ENCODE data around the gene LSM10. TPM values are rescaled to one million over a fixed set of nuclear protein-coding genes. Genes with fewer than 3 reads are reported as not detected.

Gene LSM10
- total RNA-seq, 1 experiment from 2014 or later, result 42.2 TPM

- no peak within 1 kb of the TSS for H3K23ac ChIP-seq (ENCODE audit: insufficient read length, low read depth, low read length)
- H4K20me1 ChIP-seq (ENCODE audit: control insufficient read depth, insufficient read depth, insufficient read length), result no peaks in the 10 kb centered on the region
- no peak within 1 kb of the TSS for H2AFZ ChIP-seq (ENCODE audit: low read length)
- H3K27me3 ChIP-seq (ENCODE audit: insufficient read depth, low read length), result no peaks in the 10 kb centered on the region
- peak within 1 kb of the TSS; percentile 38 for H2BK5ac ChIP-seq (ENCODE audit: insufficient read length, low read length)
- peak within 1 kb of the TSS; percentile 18 for H2BK12ac ChIP-seq (ENCODE audit: insufficient read length, low read depth, low read length)
- H4K91ac ChIP-seq (ENCODE audit: insufficient read length, low read depth, low read length), result no peak within 1 kb of the TSS
- H3K4me2 ChIP-seq (ENCODE audit: insufficient read depth, insufficient read length, low read length), result peak within 1 kb of the TSS; percentile 82
- peaks cover 5% of the 10 kb centered on the region; the same call in 1 of the 2 replicates for H3K4me1 ChIP-seq (ENCODE audit: insufficient read depth, low read length)
- H2AK5ac ChIP-seq (ENCODE audit: insufficient read length, low read length), result no peak within 1 kb of the TSS
- H3K18ac ChIP-seq (ENCODE audit: insufficient read length, low read depth, low read length), result peak within 1 kb of the TSS; percentile 85
- H2BK15ac ChIP-seq (ENCODE audit: low read depth, low read length), result no peak within 1 kb of the TSS
- H3K56ac ChIP-seq (ENCODE audit: insufficient read length, low read depth, low read length), result peak within 1 kb of the TSS; percentile 5
- TF ChIP-seq CTCF (conservative IDR thresholded peaks at IDR 0.05), result no peak
- H3K23me2 ChIP-seq (ENCODE audit: insufficient read length, low read depth, low read length, poor library complexity, severe bottlenecking), result peaks cover 11% of the 10 kb centered on the region
- H2BK120ac ChIP-seq (ENCODE audit: low read depth, low read length, poor library complexity, severe bottlenecking), result peak within 1 kb of the TSS; percentile 12
- H3K27ac ChIP-seq (ENCODE audit: insufficient read length, low read depth, low read length), result peak within 1 kb of the TSS; percentile 85
- peak within 1 kb of the TSS; percentile 56 for H3T11ph ChIP-seq (ENCODE audit: low read length)
- no peak within 1 kb of the TSS for H2BK20ac ChIP-seq (ENCODE audit: low read depth, low read length, poor library complexity, severe bottlenecking)
- no CpG with 5 or more reads among the region's 82 CpGs for WGBS (ENCODE audit: extremely low coverage, insufficient read length, low lambda C conversion rate)
- peak within 1 kb of the TSS; percentile 6 for H4K8ac ChIP-seq (replicated peaks; ENCODE audit: insufficient read length, low read depth, low read length)
- Mint-ChIP-seq H3K9me3 (no peaks in the 10 kb centered on the region), H3K4me3 (peak within 1 kb of the TSS; percentile 87 to 97), H3K36me3 (ENCODE audit: insufficient read depth in 1 of 3, low read depth in 3 of 3) (peaks cover 5 to 11% (median 6%) of the 10 kb centered on the region in 3 experiments; a peak in 5 of 7 replicates), H3K4me1 (peaks cover 28 to 35% of the 10 kb centered on the region in 2 experiments), H3K27ac (peak within 1 kb of the TSS; percentile 99 to 100 (median 100)), H3K27me3 (ENCODE audit: low read depth) (no peaks in the 10 kb centered on the region)
- peak within 1 kb of the TSS; percentile 69 for H4K5ac ChIP-seq (ENCODE audit: insufficient read length, low read depth, low read length)
- H3K9ac ChIP-seq (ENCODE audit: extremely low read depth, insufficient read length, low read length), result peak within 1 kb of the TSS; percentile 68
- no peaks in the 10 kb centered on the region for H3K9me3 ChIP-seq (ENCODE audit: control insufficient read depth, low read depth, low read length)
- peak within 1 kb of the TSS; percentile 85; the same call in 1 of the 2 replicates for H3K14ac ChIP-seq (ENCODE audit: insufficient read depth, low read length)
- H3K4ac ChIP-seq (ENCODE audit: low read depth, low read length), result no peak within 1 kb of the TSS; the same call in 1 of the 2 replicates
- H3K79me2 ChIP-seq (ENCODE audit: insufficient read depth, low read length), result peaks cover 12% of the 10 kb centered on the region; the same call in 1 of the 2 replicates
- peak; percentile 99 for DNase-seq
- H3K79me1 ChIP-seq (ENCODE audit: insufficient read depth, low read depth, low read length, poor library complexity, severe bottlenecking), result no peaks in the 10 kb centered on the region
Measured at GRCh38 chr1:36385410-36386264, 12.1 kb downstream of the LSM10 start, which contains the start of gene STK40. STK40 (minus strand) TSS chr1:36385924; CDS start chr1:36361332, 24,592 bp downstream.
